ELF-1 (cell line): ENCODE data around the gene POLE2.
"Not testable (repeated sequence)": the region's sequence is repeated elsewhere in the genome, so short reads cannot be mapped to it uniquely, and the experiment has no call there.

Experiments used
- DNase-seq: peaks from one replicate; pipeline ENCODE4 v3.0.0-alpha.2; 2016; ENCODE audit warnings: low read depth, low spot score

POLE2 gene

GRCh38 chr14:49619730-49620129, 68.3 kb downstream of the POLE2 start:
- no peak for DNase-seq

- not testable (repeated sequence) for DNase-seq
Measured at GRCh38 chr14:49619273-49619672, 68.7 kb downstream of the POLE2 start.

GRCh38 chr14:49617852-49618519, 70.0 kb downstream of the POLE2 start:
- DNase-seq = no peak

- no peak for DNase-seq
Measured at GRCh38 chr14:49615776-49616175, 72.2 kb downstream of the POLE2 start.

GRCh38 chr14:49614196-49614595, 73.8 kb downstream of the POLE2 start:
- no peak for DNase-seq

- DNase-seq = no peak
Measured at GRCh38 chr14:49612671-49613070, 75.3 kb downstream of the POLE2 start.

GRCh38 chr14:49612251-49612650, 75.8 kb downstream of the POLE2 start:
- DNase-seq = no peak

GRCh38 chr14:49607583-49607982, 80.4 kb downstream of the POLE2 start:
- no peak for DNase-seq

GRCh38 chr14:49598485-49599300, 89.3 kb downstream of the POLE2 start, which contains the start of gene LRR1:
Gene LRR1, plus strand, starts transcription at chr14:49598940. Its CDS starts 81 bp downstream, at chr14:49599021.
- peak; percentile 90 for DNase-seq

GRCh38 chr14:49598189-49598484, 89.9 kb downstream of the POLE2 start:
- DNase-seq = no peak

- DNase-seq = no peak
Measured at GRCh38 chr14:49594347-49595091, 93.5 kb downstream of the POLE2 start.
